Measurements from ENCODE around the gene SLC18B1.

Gene SLC18B1

GRCh38 chr6:132820629-132821381 is 22.4 kb upstream of the SLC18B1 start:
- peak; percentile 50 for ATAC-seq
- TF ChIP-seq CREB5 (CRISPR knock-in tag; IDR thresholded peaks at IDR 0.05; ENCODE audit: low read depth) (no peak), GLIS3 (CRISPR knock-in tag; IDR thresholded peaks at IDR 0.05) (0 out of 2 replicates have a peak, but pooled peaks have one; percentile 49)

GRCh38 chr6:132819405-132820161 is 21.1 kb upstream of the SLC18B1 start:
- ATAC-seq, result peak; percentile 9; the same call in 2 of the 3 replicates
- TF ChIP-seq POU6F1 (CRISPR knock-in tag; IDR thresholded peaks at IDR 0.05; ENCODE audit: borderline replicate concordance, low read depth) (no peak), TSHZ2 (CRISPR knock-in tag; IDR thresholded peaks at IDR 0.05) (no peak), SNAI2 (CRISPR knock-in tag; IDR thresholded peaks at IDR 0.05) (no peak), PPARA (CRISPR knock-in tag; IDR thresholded peaks at IDR 0.05; ENCODE audit: borderline replicate concordance) (no peak), ISL1 (CRISPR knock-in tag; IDR thresholded peaks at IDR 0.05) (no peak), ZFP30 (CRISPR knock-in tag; IDR thresholded peaks at IDR 0.05) (no peak), ZNF8 (CRISPR knock-in tag; IDR thresholded peaks at IDR 0.05) (no peak), CSRNP3 (CRISPR knock-in tag; IDR thresholded peaks at IDR 0.05) (no peak), ZNF70 (CRISPR knock-in tag; IDR thresholded peaks at IDR 0.05) (no peak), TOX (CRISPR knock-in tag; IDR thresholded peaks at IDR 0.05; ENCODE audit: borderline replicate concordance) (no peak), ESRRG (CRISPR knock-in tag; IDR thresholded peaks at IDR 0.05) (no peak), PATZ1 (CRISPR knock-in tag; IDR thresholded peaks at IDR 0.05; ENCODE audit: borderline replicate concordance) (no peak), ZNF565 (CRISPR knock-in tag; conservative IDR thresholded peaks at IDR 0.05; ENCODE audit: low read depth) (no peak), BACH2 (CRISPR knock-in tag; IDR thresholded peaks at IDR 0.05; ENCODE audit: borderline replicate concordance) (no peak), ZFP3 (CRISPR knock-in tag; IDR thresholded peaks at IDR 0.05) (no peak), RARB (CRISPR knock-in tag; IDR thresholded peaks at IDR 0.05) (no peak), GLIS3 (CRISPR knock-in tag; IDR thresholded peaks at IDR 0.05) (no peak), ZC3H10 (CRISPR knock-in tag; IDR thresholded peaks at IDR 0.05) (no peak), ARNTL (CRISPR knock-in tag; IDR thresholded peaks at IDR 0.05; ENCODE audit: borderline replicate concordance, low read depth) (no peak), CSDC2 (CRISPR knock-in tag; IDR thresholded peaks at IDR 0.05) (no peak)

Measured in SK-N-SH treated with all-trans-retinoic acid at 6 μM for 48 hours (cell line).